Fibroblast of lung (primary cell): ENCODE data around the gene CALHM5. TPM values are rescaled to one million over a fixed set of nuclear protein-coding genes. Genes with fewer than 3 reads are reported as not detected.

Experiments used
- DNase-seq, 2 donors: peaks; one replicate each; pipeline versions ENCODE4 v3.0.0 to v3.0.0-alpha.2; 2010; ENCODE audit warnings: low read depth in 2 of 2
- H2AFZ ChIP-seq: 2 replicates; pipeline ENCODE4 v1.5.1; 2012; ENCODE audit warnings: low read length, control low read depth, inconsistent platforms
- H3K27ac ChIP-seq: 2 replicates; pipeline ENCODE4 v1.5.1; 2011; ENCODE audit warnings: low read length, control low read depth; ENCODE audit not compliant: insufficient read depth
- H3K27me3 ChIP-seq: 2 replicates; pipeline ENCODE4 v1.5.1; 2011; ENCODE audit warnings: mild to moderate bottlenecking, low read length; ENCODE audit not compliant: control insufficient read depth, insufficient read depth
- H3K36me3 ChIP-seq: 2 replicates; pipeline ENCODE4 v1.5.1; 2011; ENCODE audit warnings: low read length; ENCODE audit not compliant: control insufficient read depth, insufficient read depth
- H3K4me1 ChIP-seq: 2 replicates; pipeline ENCODE4 v1.5.1; 2011; ENCODE audit warnings: low read length; ENCODE audit not compliant: control insufficient read depth, insufficient read depth; ENCODE audit errors: extremely low read depth
- H3K4me2 ChIP-seq: 2 replicates; pipeline ENCODE4 v1.5.1; 2011; ENCODE audit warnings: low read length, control low read depth; ENCODE audit not compliant: insufficient read depth; ENCODE audit errors: extremely low read depth
- H3K4me3 ChIP-seq, 4 experiments: fragments of 200-600 bp in 1 of 4; sonication (generic) in 1 of 4; replicated peaks in 1 of 4; 2 replicates each; pipeline ENCODE4 v1.5.1; 2011 to 2016; ENCODE audit warnings: low read length in 4 of 4, low read depth in 3 of 4, mild to moderate bottlenecking in 3 of 4, control low read depth in 2 of 4, inconsistent platforms in 1 of 4, mixed read lengths in 1 of 4; ENCODE audit not compliant: insufficient read depth in 1 of 4; ENCODE audit errors: control extremely low read depth in 1 of 4
- H3K79me2 ChIP-seq: 2 replicates; pipeline ENCODE4 v1.5.1; 2012; ENCODE audit warnings: mild to moderate bottlenecking, low read length, inconsistent platforms; ENCODE audit not compliant: control insufficient read depth, insufficient read depth
- H3K9ac ChIP-seq: 2 replicates; pipeline ENCODE4 v1.5.1; 2011; ENCODE audit warnings: mild to moderate bottlenecking, low read length, control low read depth; ENCODE audit not compliant: insufficient read depth
- H3K9me3 ChIP-seq: 2 replicates; pipeline ENCODE4 v1.5.1; 2012; ENCODE audit warnings: low read depth, low read length; ENCODE audit not compliant: control insufficient read depth, insufficient read depth
- H4K20me1 ChIP-seq: 2 replicates; pipeline ENCODE4 v1.5.1; 2011; ENCODE audit warnings: low read length; ENCODE audit not compliant: control insufficient read depth, insufficient read depth; ENCODE audit errors: extremely low read depth
- EZH2 ChIP-seq: IDR thresholded peaks from 2 replicates; pipeline ENCODE4 v1.5.1; 2012; ENCODE audit warnings: low read length, control low read depth, mild to moderate bottlenecking; ENCODE audit errors: missing control alignments
- polyA plus RNA-seq, 2 donors: library from polyadenylated mRNA; depleted of rRNA in 1 of 2; stranded (reverse) in 1 of 2; unstranded in 1 of 2; fragments of >200 nt; gene quantifications; 2 replicates each; pipeline ENCODE4 v1.2.1, GENCODE V29; 2011 to 2012; ENCODE audit warnings: missing spikeins in 1 of 2
- total RNA-seq: library from RNA; depleted of rRNA; stranded (reverse); fragments of >200 nt; gene quantifications from 2 replicates; pipeline ENCODE4 v1.2.1, GENCODE V29; 2014
- TF ChIP-seq, protein P1 (sequence below), 2 donors: IDR thresholded peaks in 1 of 2; conservative IDR thresholded peaks in 1 of 2; 1 replicate in 1 of 2; 2 replicates in 1 of 2; pipeline ENCODE4 v1.5.1; 2011 to 2012; ENCODE audit warnings: low read length in 2 of 2, control low read depth in 1 of 2, inconsistent platforms in 1 of 2, low read depth in 1 of 2, mild to moderate bottlenecking in 1 of 2

The CALHM5 gene
- total and polyA plus RNA-seq, 2 donors (not counting 1 experiment from before 2014, with no cell fraction given), result 4.1 to 8.3 TPM

DNA sequence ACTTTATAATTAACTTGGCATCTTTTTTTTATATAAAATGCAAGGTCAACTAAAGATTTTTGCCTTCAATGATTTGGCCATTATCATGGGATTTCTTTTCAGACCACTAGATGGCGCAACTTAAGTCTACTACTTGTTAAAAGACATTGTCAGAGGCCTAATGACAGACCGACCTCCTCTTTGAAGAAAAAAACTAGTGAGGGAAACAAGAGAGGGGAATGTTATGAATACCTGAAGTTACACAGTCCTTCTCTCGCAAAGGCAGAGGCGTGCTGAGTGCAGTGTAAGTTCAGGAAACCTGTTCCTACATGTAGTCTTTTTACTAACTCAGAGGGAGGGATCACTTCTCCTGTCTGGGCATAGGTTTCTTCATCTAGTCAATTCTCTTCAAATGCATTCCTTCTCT lies 24.8 kb downstream of the CALHM5 start:
- H3K9me3 ChIP-seq, result no peaks in the 10 kb centered on the region
- TF ChIP-seq, protein P1, sequence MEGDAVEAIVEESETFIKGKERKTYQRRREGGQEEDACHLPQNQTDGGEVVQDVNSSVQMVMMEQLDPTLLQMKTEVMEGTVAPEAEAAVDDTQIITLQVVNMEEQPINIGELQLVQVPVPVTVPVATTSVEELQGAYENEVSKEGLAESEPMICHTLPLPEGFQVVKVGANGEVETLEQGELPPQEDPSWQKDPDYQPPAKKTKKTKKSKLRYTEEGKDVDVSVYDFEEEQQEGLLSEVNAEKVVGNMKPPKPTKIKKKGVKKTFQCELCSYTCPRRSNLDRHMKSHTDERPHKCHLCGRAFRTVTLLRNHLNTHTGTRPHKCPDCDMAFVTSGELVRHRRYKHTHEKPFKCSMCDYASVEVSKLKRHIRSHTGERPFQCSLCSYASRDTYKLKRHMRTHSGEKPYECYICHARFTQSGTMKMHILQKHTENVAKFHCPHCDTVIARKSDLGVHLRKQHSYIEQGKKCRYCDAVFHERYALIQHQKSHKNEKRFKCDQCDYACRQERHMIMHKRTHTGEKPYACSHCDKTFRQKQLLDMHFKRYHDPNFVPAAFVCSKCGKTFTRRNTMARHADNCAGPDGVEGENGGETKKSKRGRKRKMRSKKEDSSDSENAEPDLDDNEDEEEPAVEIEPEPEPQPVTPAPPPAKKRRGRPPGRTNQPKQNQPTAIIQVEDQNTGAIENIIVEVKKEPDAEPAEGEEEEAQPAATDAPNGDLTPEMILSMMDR (conservative IDR thresholded peaks at IDR 0.05 in 1 of 2, IDR thresholded peaks at IDR 0.05 in 1 of 2; ENCODE audit: low read depth in 1 of 2, low read length in 2 of 2), result peak; percentile 50 to 66
- no peak for TF ChIP-seq EZH2
- H3K4me3 ChIP-seq, result no peak overlapping the region
- peak; percentile 63 to 78 for DNase-seq
- no peak overlapping the region for H3K4me2 ChIP-seq
- no peak overlapping the region for H3K27ac ChIP-seq
- no peaks in the 10 kb centered on the region for H3K27me3 ChIP-seq
- H3K36me3 ChIP-seq, result no peaks in the 10 kb centered on the region
- H3K4me1 ChIP-seq, result no peaks in the 10 kb centered on the region
- H3K79me2 ChIP-seq, result no peaks in the 10 kb centered on the region
- H3K9ac ChIP-seq, result no peak overlapping the region
- peak overlapping the region; percentile 90 for H2AFZ ChIP-seq
- no peaks in the 10 kb centered on the region for H4K20me1 ChIP-seq

DNA sequence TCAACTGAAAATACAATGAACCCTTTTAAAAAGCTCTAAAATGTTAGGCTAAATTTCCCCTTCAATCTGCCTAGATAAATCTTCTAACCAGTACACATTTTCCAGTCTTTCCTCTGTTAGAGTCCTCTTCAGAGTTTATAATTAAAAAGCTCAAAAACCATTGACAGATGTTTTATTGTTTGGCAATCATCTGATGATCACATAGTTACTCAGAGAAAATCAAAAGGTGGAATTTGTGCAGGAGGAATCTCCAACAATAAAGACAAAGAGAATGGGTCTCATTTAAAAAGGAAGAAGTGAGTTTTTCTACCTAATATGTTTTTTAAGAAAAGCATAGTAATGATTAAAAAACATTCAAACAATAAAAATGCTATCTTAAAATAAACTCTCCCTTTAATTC lies 31.0 kb downstream of the CALHM5 start:
- H3K79me2 ChIP-seq, result no peaks in the 10 kb centered on the region
- H3K4me3 ChIP-seq, result no peak overlapping the region
- H4K20me1 ChIP-seq, result no peaks in the 10 kb centered on the region
- no peaks in the 10 kb centered on the region for H3K4me1 ChIP-seq
- no peak overlapping the region for H3K4me2 ChIP-seq
- no peaks in the 10 kb centered on the region for H3K36me3 ChIP-seq
- H3K9me3 ChIP-seq, result no peaks in the 10 kb centered on the region
- no peak overlapping the region for H3K27ac ChIP-seq
- H3K27me3 ChIP-seq, result no peaks in the 10 kb centered on the region
- no peak overlapping the region for H2AFZ ChIP-seq
- no peak for DNase-seq
- TF ChIP-seq EZH2, result no peak
- TF ChIP-seq, protein P1 (conservative IDR thresholded peaks at IDR 0.05 in 1 of 2, IDR thresholded peaks at IDR 0.05 in 1 of 2; ENCODE audit: low read depth in 1 of 2, low read length in 2 of 2), result no peak
- no peak overlapping the region for H3K9ac ChIP-seq

DNA sequence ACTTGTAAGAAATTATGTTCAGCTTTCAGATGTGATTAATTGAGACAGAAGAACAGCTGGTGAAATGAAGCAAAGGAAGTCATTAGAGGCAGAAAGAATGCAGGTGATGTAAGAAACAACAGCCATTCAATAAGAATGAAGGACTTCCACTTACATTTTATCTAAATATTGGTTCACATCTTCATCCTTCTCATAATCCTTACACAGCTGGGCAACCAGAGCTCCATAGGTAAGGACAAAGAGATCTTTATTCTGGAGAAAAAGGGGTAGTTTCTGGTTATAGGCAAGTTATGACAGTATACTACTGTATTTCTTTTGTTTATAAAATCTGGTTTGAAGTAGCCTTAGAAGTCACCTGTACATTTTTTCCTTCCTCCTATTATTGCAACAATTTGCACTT lies 31.7 kb downstream of the CALHM5 start:
- Histone ChIP-seq H3K27ac (no peak overlapping the region), H2AFZ (no peak overlapping the region), H3K4me2 (no peak overlapping the region), H3K27me3 (no peaks in the 10 kb centered on the region), H3K79me2 (no peaks in the 10 kb centered on the region), H4K20me1 (no peaks in the 10 kb centered on the region), H3K9ac (no peak overlapping the region), H3K4me1 (no peaks in the 10 kb centered on the region), H3K36me3 (no peaks in the 10 kb centered on the region), H3K4me3 (no peak overlapping the region), H3K9me3 (no peaks in the 10 kb centered on the region)
- DNase-seq, result peak in 1 of 2 donors; percentile 22
- TF ChIP-seq EZH2, result no peak
- TF ChIP-seq, protein P1 (conservative IDR thresholded peaks at IDR 0.05 in 1 of 2, IDR thresholded peaks at IDR 0.05 in 1 of 2; ENCODE audit: low read depth in 1 of 2, low read length in 2 of 2), result no peak
